ENCODE results near the gene SLC17A6.

The SLC17A6 gene

DNA sequence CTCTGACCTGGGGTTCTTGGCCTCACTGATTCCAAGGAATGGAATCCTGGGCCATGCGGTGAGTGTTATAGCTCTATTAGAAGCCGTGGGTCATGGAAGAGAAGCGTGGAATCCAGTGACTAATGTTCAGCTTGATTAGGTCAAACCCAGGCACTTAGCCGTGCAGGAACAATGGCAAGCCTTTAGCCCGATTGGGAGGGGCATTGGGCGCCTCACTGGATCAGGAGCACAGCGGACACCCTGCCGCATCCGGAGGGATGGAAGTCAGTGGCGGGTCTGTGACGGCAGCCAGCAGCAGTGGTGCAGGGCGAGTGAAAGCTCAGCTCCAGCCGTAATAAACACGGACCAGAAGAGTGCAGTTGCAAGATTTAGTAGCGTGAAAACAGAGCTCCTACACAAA is 20.5 kb upstream of the SLC17A6 start:
- Histone ChIP-seq H3K9me3 (replicated peaks; ENCODE audit: insufficient read depth, low read length) (no peaks in the 10 kb centered on the region), H3K4me1 (ENCODE audit: low read length) (no peaks in the 10 kb centered on the region), H3K4me3 (ENCODE audit: low read length) (no peak overlapping the region), H3K79me2 (ENCODE audit: low read length) (no peaks in the 10 kb centered on the region), H3K27ac (ENCODE audit: low read length) (no peak overlapping the region), H3K36me3 (replicated peaks; ENCODE audit: insufficient read depth, low read length) (no peaks in the 10 kb centered on the region), H3K4me2 (ENCODE audit: low read depth, low read length) (no peak overlapping the region), H3F3A (ENCODE audit: insufficient read depth, low read length) (no peaks in the 10 kb centered on the region), H2AFZ (ENCODE audit: low read length) (no peak overlapping the region), H4K20me1 (ENCODE audit: insufficient read depth, low read length) (no peaks in the 10 kb centered on the region), H3K27me3 (replicated peaks; ENCODE audit: insufficient read depth, low read length) (no peaks in the 10 kb centered on the region), H3K9me2 (replicated peaks; ENCODE audit: insufficient read depth, low read length) (no peaks in the 10 kb centered on the region), H3K9ac (ENCODE audit: low read length) (no peak overlapping the region)
- TF ChIP-seq EZH2 (optimal IDR thresholded peaks at IDR 0.05; ENCODE audit: low read depth, low read length): no peak
- no peak for DNase-seq

DNA sequence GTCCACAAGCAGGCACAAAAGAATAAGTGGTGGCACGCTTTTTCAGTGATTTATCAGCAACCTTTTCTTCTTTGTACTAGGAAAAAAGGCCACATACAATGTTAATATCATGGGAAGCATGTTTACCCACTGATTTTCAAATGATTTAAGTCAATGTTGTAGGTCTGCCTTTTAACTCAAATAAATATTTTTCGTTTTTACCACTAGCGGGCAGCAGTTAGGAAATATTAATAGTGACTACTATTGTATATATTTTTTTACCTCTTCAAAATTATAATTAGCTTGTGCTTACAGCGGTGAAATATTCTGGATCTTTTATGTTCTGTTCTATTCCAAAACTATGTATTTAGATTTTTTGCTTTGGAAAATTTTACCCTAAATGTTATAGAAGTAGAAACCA is 6.4 kb upstream of the SLC17A6 start:
- Histone ChIP-seq H3F3A (ENCODE audit: insufficient read depth, low read length) (no peaks in the 10 kb centered on the region), H3K36me3 (replicated peaks; ENCODE audit: insufficient read depth, low read length) (no peaks in the 10 kb centered on the region), H3K4me1 (ENCODE audit: low read length) (no peaks in the 10 kb centered on the region), H3K9me2 (replicated peaks; ENCODE audit: insufficient read depth, low read length) (no peaks in the 10 kb centered on the region), H3K4me3 (ENCODE audit: low read length) (no peak overlapping the region), H2AFZ (ENCODE audit: low read length) (no peak overlapping the region), H3K9ac (ENCODE audit: low read length) (no peak overlapping the region), H4K20me1 (ENCODE audit: insufficient read depth, low read length) (no peaks in the 10 kb centered on the region), H3K27me3 (replicated peaks; ENCODE audit: insufficient read depth, low read length) (no peaks in the 10 kb centered on the region), H3K4me2 (ENCODE audit: low read depth, low read length) (no peak overlapping the region), H3K9me3 (replicated peaks; ENCODE audit: insufficient read depth, low read length) (no peaks in the 10 kb centered on the region), H3K27ac (ENCODE audit: low read length) (no peak overlapping the region), H3K79me2 (ENCODE audit: low read length) (no peaks in the 10 kb centered on the region)
- TF ChIP-seq, protein P1, sequence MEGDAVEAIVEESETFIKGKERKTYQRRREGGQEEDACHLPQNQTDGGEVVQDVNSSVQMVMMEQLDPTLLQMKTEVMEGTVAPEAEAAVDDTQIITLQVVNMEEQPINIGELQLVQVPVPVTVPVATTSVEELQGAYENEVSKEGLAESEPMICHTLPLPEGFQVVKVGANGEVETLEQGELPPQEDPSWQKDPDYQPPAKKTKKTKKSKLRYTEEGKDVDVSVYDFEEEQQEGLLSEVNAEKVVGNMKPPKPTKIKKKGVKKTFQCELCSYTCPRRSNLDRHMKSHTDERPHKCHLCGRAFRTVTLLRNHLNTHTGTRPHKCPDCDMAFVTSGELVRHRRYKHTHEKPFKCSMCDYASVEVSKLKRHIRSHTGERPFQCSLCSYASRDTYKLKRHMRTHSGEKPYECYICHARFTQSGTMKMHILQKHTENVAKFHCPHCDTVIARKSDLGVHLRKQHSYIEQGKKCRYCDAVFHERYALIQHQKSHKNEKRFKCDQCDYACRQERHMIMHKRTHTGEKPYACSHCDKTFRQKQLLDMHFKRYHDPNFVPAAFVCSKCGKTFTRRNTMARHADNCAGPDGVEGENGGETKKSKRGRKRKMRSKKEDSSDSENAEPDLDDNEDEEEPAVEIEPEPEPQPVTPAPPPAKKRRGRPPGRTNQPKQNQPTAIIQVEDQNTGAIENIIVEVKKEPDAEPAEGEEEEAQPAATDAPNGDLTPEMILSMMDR (IDR thresholded peaks at IDR 0.05; ENCODE audit: low read length): peak; percentile 29
- no peak for TF ChIP-seq EZH2phosphoT487 (IDR thresholded peaks at IDR 0.05; ENCODE audit: low read length)
- peak; percentile 7 for DNase-seq

DNA sequence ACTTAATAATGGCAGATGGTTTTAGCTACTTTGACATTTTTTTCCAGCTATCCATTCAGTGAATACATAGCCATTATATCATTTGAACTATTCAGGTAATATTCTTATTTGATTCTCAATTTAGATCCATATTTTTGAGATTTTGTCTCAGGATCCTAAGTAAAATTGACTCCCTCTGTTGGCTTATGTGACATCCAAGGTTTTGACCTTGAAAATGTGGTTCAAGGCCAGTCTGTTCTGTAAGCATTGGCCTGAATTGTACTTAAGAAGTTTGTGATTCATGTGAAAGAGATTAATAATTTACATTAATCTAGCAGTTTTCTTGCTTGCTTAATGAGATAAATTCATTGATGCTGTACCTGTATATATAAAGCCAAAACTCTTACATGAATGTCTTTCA is 1.6 kb upstream of the SLC17A6 start:
- DNase-seq: no peak
- no peak overlapping the region for H2AFZ ChIP-seq (ENCODE audit: low read length)
- no peak overlapping the region for H3K4me3 ChIP-seq (ENCODE audit: low read length)
- H3K9me2 ChIP-seq (replicated peaks; ENCODE audit: insufficient read depth, low read length): no peaks in the 10 kb centered on the region
- no peak overlapping the region for H3K4me2 ChIP-seq (ENCODE audit: low read depth, low read length)
- H3K79me2 ChIP-seq (ENCODE audit: low read length): no peaks in the 10 kb centered on the region
- no peaks in the 10 kb centered on the region for H3F3A ChIP-seq (ENCODE audit: insufficient read depth, low read length)
- no peaks in the 10 kb centered on the region for H3K4me1 ChIP-seq (ENCODE audit: low read length)
- no peak for TF ChIP-seq EZH2 (optimal IDR thresholded peaks at IDR 0.05; ENCODE audit: low read depth, low read length)
- TF ChIP-seq, protein P1 (IDR thresholded peaks at IDR 0.05; ENCODE audit: low read length): no peak
- TF ChIP-seq EZH2phosphoT487 (IDR thresholded peaks at IDR 0.05; ENCODE audit: low read length): no peak
- H4K20me1 ChIP-seq (ENCODE audit: insufficient read depth, low read length): no peaks in the 10 kb centered on the region
- H3K27ac ChIP-seq (ENCODE audit: low read length): no peak overlapping the region
- no peak overlapping the region for H3K9ac ChIP-seq (ENCODE audit: low read length)
- no peaks in the 10 kb centered on the region for H3K27me3 ChIP-seq (replicated peaks; ENCODE audit: insufficient read depth, low read length)
- no peaks in the 10 kb centered on the region for H3K9me3 ChIP-seq (replicated peaks; ENCODE audit: insufficient read depth, low read length)
- no peaks in the 10 kb centered on the region for H3K36me3 ChIP-seq (replicated peaks; ENCODE audit: insufficient read depth, low read length)

DNA sequence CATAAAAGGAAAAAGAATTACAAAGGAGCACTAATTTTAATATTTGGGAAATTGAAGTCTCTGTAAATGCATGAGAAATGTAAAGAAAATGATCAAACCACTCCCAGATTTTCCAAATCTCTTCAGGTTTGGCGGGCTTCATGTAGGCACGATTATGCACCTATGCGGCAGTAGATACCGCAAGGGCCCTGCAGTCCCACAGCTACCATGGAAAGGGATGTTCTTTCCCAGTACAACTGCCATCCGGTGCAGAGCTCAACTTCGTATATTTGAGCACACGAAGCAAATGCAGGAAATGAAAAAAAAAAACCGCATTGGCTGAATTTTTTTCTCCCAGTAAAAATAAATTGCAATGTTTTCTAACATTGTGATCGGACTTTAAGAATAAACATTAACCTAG is 1.4 kb downstream of the SLC17A6 start:
- H3K27me3 ChIP-seq (replicated peaks; ENCODE audit: insufficient read depth, low read length): no peaks in the 10 kb centered on the region
- H3K9me3 ChIP-seq (replicated peaks; ENCODE audit: insufficient read depth, low read length): no peaks in the 10 kb centered on the region
- no peaks in the 10 kb centered on the region for H3K36me3 ChIP-seq (replicated peaks; ENCODE audit: insufficient read depth, low read length)
- no peak overlapping the region for H3K4me2 ChIP-seq (ENCODE audit: low read depth, low read length)
- H3K9ac ChIP-seq (ENCODE audit: low read length): no peak overlapping the region
- DNase-seq: no peak
- no peaks in the 10 kb centered on the region for H3F3A ChIP-seq (ENCODE audit: insufficient read depth, low read length)
- H3K4me1 ChIP-seq (ENCODE audit: low read length): no peaks in the 10 kb centered on the region
- no peak overlapping the region for H3K4me3 ChIP-seq (ENCODE audit: low read length)
- no peaks in the 10 kb centered on the region for H4K20me1 ChIP-seq (ENCODE audit: insufficient read depth, low read length)
- TF ChIP-seq EZH2 (optimal IDR thresholded peaks at IDR 0.05; ENCODE audit: low read depth, low read length) (no peak), EZH2phosphoT487 (IDR thresholded peaks at IDR 0.05; ENCODE audit: low read length) (no peak)
- TF ChIP-seq, protein P1 (IDR thresholded peaks at IDR 0.05; ENCODE audit: low read length): no peak
- no peak overlapping the region for H2AFZ ChIP-seq (ENCODE audit: low read length)
- no peak overlapping the region for H3K27ac ChIP-seq (ENCODE audit: low read length)
- no peaks in the 10 kb centered on the region for H3K9me2 ChIP-seq (replicated peaks; ENCODE audit: insufficient read depth, low read length)
- H3K79me2 ChIP-seq (ENCODE audit: low read length): no peaks in the 10 kb centered on the region

All from MM.1S (cell line).